CD4-positive, alpha-beta T cell treated with Interleukin-6 for 4 hours (primary cell): ENCODE data around the gene CYP2C18.
"Not testable (repeated sequence)": the region's sequence is repeated elsewhere in the genome, so short reads cannot be mapped to it uniquely, and the experiment has no call there.

Source experiments
- DNase-seq: peaks from one replicate; pipeline ENCODE4 v3.0.0-alpha.2; 2020; ENCODE audit warnings: mixed read lengths

The CYP2C18 gene

GRCh38 chr10:94683214-94684054, at the start of gene CYP2C18:
Gene CYP2C18 (plus strand): TSS chr10:94683729. CDS start chr10:94683820, 91 bp downstream.
- no peak for DNase-seq

GRCh38 chr10:94638097-94638496, 45.4 kb upstream of the CYP2C18 start:
- DNase-seq, result not testable (repeated sequence)

GRCh38 chr10:94639902-94640301, 43.6 kb upstream of the CYP2C18 start:
- no peak for DNase-seq

- DNase-seq, result no peak
Observed at GRCh38 chr10:94640562-94640961, 43.0 kb upstream of the CYP2C18 start.

- no peak for DNase-seq
Observed at GRCh38 chr10:94641480-94641879, 42.0 kb upstream of the CYP2C18 start.

GRCh38 chr10:94644352-94644751, 39.2 kb upstream of the CYP2C18 start:
- DNase-seq, result no peak

- DNase-seq, result no peak
Observed at GRCh38 chr10:94645285-94645684, 38.2 kb upstream of the CYP2C18 start.

- not testable (repeated sequence) for DNase-seq
Observed at GRCh38 chr10:94655201-94655600, 28.3 kb upstream of the CYP2C18 start.

- not testable (repeated sequence) for DNase-seq
Observed at GRCh38 chr10:94663061-94663460, 20.5 kb upstream of the CYP2C18 start.

GRCh38 chr10:94666391-94667102, 17.0 kb upstream of the CYP2C18 start:
- no peak for DNase-seq

GRCh38 chr10:94673614-94674321, 9.8 kb upstream of the CYP2C18 start:
- DNase-seq, result no peak

GRCh38 chr10:94676496-94676895, 7.0 kb upstream of the CYP2C18 start:
- no peak for DNase-seq

GRCh38 chr10:94677691-94678090, 5.8 kb upstream of the CYP2C18 start:
- no peak for DNase-seq

- DNase-seq, result no peak
Observed at GRCh38 chr10:94678475-94678874, 5.1 kb upstream of the CYP2C18 start.

GRCh38 chr10:94680544-94680943, 3.0 kb upstream of the CYP2C18 start:
- DNase-seq, result no peak

- DNase-seq, result not testable (repeated sequence)
Observed at GRCh38 chr10:94682636-94683035, 893 bp upstream of the CYP2C18 start.

- DNase-seq, result no peak
Observed at GRCh38 chr10:94687625-94688248, 4.2 kb downstream of the CYP2C18 start.

- DNase-seq, result no peak
Observed at GRCh38 chr10:94706089-94706488, 22.6 kb downstream of the CYP2C18 start.

- no peak for DNase-seq
Observed at GRCh38 chr10:94710578-94710977, 27.0 kb downstream of the CYP2C18 start.

GRCh38 chr10:94725871-94726270, 42.3 kb downstream of the CYP2C18 start:
- no peak for DNase-seq

GRCh38 chr10:94735197-94735596, 51.7 kb downstream of the CYP2C18 start:
- DNase-seq, result no peak

- no peak for DNase-seq
Observed at GRCh38 chr10:94738588-94738987, 55.1 kb downstream of the CYP2C18 start.

- no peak for DNase-seq
Observed at GRCh38 chr10:94747137-94747536, 63.6 kb downstream of the CYP2C18 start.
